ENCODE measurements around the gene CAMKK1.

The CAMKK1 gene

DNA sequence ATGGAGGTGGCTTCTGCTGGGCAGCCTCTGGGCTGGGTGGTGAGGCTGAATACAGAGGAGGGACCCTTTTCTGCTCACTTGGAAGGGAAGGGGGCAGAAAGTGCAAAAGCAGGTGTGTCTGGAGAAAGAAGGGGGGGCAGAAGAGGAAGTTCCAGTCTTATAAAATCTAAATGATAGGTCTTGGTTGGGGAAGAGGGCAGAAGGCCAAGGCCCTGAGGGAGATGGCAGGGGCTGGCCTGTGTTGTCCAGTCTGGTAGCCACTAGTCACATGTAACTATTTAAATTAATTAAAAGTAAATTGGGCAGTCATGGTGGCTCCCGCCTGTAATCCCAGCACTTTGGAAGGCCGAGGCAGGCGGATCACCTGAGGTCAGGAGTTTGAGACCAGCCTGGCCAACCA is 2.5 kb upstream of the CAMKK1 start:
- DNase-seq: no peak

DNA sequence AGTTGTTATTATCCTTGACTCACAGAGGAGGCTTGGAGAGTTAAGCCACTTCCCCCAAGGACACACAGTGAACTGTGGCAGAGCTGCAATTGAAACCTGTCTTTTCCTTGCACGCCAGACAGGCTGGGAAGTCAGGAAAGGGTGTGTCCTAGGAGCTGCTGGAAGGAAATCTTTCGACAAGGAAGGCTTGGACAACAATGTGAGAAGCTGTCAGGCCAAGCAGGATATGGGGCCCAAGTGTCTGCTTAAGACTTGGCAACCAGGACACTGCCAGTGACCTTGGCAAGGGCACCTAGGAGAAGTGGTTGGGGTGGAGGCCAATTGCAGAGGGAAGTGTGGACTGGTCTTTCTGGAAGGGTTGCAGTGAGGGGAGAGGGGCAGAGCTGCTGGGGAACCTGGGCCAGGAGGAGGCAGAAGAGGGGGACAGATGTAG is 2.1 kb upstream of the CAMKK1 start:
- DNase-seq: no peak

DNA sequence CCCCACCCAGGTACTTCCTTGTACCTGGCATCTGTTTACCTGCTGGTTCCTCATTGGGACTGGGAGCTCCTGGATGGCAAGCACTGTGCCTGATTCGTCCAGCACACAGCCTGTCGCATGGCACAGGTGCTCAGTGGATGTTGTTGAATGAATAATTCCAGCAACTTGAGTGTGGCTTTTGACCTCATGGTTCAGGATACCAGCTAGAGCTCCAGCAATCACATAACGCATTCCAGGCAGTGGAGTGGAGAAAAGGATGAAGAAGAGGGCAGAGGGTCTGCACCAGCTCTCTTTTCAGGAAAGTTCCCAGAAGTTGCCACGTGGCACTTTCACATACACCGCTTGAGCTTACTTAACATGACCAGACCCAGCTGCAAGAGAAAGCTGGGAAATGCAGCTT is 1.3 kb upstream of the CAMKK1 start:
- DNase-seq: no peak

DNA sequence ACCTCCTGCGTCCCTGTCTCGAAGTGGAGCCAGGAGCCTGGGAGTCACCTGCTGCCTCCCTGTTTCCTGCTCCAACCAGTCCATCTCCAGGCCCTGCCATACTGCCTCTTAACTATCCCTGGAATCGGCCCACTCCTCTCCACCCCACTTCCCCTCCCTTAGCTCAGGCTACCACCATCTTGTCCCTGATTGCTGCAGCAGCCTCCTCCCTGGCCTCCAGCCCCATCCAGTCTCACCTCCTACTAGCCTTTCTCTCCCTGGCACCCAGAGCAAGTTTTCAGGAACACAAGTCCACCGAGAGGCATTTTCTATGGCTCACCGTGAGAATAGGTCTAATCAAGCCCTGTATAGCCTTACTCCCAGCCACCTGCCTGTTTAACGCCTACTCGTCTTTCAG is 865 bp upstream of the CAMKK1 start:
- no peak for DNase-seq

DNA sequence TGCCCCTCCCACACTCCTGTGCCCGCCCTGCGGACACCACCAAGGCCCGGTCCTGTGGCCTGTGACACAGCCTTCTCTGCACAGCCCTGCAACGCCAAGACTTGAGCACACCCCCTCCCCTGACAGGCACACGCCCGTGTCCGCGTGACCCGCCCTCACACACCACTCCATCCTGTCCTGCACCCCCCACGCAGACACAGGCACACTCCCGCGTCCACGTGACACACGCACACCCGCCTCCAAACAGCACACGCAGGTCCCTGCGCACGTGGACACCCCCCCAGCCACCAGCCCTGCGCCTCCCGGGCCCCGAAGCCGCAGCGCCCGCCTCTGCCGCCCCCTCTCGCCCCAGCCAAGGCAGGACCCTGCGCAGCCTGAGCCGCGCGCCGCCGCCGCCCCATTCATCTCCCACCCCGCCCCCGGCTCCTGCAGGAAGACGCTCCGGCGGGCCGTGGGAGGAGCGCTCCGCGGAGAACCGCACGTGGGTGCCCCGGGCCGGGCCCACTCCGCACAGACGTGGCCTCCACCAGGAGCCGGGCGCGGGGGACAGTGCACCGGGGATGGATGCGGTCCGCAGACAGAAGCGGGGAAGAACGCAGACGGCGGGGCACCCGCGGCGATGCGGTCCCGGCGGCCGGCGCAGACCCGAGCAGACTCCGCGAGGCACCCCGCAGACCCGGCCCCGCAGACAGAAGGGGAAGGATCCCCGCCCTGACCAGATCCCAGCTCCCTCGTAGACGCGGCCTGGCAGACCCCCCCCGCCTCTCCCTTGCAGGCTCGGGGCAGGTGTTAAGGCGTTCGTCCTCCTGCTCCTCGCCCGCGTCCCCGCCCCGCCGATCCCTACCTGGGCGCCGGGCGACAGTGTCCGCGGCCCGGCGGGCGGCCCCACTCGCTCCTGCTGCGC is 506 bp downstream of the CAMKK1 start:
- DNase-seq: peak; percentile 76

DNA sequence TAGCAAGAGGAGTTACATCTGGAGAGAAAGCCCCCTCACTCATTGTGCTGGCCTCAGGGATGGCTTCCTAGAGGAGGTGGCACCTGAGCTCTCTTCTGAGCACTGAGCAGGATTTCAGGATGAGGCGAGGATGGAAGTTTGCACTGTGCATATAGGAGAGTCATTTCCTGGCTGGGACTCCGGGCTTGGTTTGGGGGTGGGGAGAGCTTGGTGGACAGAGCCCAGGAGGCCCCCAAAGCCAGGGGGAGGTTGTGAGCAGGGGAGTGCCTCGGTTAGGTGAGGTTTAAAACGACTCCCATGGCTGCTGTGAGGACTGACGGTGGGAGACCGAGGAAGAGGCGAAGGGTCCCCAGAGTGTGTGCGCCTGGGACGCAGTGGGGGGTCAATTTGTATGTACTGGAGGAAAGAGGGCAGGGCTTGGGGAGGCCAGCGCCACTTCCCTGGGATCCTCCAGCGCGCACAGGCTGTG is 1.2 kb downstream of the CAMKK1 start:
- no peak for DNase-seq

DNA sequence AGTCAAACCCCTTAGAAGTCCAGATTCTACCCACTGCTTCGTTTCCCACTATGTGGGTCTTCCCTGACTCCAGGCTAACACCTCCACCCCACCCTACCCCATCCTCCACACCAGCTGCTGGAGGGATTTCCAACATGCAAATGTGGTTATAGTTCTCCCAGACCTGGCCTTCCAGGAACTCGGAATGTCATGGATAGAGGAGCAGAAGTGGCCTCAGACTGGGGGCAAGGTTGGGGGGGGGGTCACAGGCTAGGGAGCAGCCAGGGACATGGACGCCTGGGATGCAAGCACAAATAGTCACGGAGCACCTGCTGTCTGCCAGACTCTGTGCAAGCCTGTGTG is 2.0 kb downstream of the CAMKK1 start:
- DNase-seq: no peak

DNA sequence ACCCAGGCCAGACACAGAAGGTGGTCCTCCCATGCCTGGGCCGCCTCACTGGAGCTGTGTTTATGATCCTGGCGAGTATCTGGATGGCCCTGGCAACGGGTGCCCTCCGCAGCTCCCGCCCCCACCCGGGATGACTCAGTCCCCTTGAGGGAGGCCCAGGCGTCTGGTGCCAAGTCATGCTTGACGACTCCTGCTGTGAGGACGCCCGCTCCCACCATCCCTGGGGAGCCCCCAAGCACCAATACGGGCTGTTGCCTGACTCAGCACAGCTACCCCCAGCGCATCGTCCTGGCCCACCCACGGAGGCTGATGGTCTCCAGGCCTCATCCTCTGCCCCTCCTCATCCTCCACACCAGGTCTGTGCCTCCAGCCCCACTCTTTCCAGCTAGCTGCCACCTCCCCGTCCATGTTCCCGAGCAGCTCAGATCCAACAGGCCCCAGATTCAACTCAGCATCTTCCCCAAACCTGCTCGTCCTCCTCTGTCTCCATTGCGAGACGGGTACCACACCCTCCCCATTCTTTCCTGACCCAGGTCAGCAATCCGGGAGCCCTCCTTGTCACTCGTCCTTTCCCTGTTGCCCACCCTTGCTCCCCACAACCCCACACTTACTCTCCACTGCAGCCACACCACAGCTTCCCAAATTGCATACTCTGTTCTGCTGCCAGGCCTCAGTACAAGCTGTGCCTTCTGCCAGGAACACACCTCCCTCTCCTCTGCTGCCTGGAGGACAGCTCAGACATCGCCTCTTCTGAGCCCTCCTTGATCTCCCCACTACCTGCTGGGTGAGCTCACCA is 2.6 kb downstream of the CAMKK1 start:
- no peak for DNase-seq

DNA sequence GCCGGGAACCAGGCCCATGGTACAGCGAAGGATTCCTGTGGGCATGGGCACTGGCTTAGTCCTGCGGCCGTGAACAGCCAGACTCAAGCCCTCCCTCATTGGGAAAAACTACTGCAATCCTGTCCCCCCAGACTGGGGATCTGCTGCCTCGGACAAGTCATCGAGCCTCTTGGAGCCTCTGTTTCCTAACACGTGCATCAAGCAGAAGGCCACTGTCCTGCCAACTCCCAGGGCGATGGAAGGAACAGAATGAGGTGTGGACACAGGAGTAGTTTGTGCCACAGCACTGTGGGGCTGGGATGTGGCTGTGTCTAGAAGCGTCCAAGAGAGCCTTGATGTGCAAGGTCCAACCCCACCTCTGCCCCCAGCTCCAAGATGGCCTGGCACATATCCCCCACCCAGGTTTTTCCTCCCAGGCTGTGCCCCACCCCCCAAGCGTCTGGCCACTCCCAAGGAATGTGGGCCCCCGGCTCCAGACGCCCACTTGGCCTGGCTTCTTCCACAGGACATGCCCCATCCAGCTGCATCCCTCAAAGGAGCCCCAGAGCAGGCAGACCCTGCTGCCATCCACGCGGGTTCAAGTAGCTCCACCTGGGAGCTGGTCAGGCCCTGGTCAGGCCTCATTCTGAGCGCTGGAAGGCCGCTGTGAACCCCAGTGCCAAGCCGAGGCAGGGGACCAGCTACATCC is 3.4 kb downstream of the CAMKK1 start:
- DNase-seq: no peak

DNA sequence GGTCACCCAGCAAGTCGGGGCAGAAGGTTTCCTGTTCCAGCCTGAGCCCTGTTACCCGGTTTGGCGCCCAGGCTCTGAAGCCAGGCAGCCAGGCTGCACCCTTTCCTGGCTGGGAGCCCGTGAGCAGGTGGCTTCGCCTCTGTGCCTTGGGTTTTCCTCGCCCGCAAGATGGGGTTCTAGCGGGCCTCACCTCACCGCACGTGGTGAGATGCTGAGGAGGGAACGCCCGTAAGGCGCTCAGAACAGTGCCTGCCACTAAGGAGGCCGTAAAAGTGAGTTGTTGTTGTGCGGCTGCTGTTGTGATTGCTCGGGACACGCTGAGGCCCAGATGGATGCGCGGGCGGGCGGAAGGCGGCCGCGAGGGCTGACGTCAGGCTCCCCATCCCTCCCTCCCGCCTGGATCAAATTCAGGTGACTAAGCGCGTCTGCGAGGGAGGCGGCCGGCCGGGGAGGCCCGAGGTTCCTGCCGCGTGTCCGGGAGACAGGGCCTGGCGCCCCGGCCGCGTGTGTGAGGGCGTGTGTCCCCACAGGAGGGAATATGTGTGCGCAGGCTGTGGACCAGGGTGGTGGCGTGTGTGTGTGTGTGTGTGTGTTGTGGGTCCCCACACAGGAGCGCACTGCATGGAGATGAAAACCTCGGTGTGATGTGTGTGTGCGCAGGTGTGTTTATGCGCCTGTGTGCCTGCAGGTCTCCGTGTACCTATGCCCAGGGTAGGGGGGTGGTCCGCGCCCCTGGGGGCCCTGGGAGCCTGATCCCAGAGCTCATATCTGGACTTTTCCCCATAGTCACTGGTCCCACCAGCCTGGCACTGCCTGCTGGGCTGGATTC is 4.3 kb downstream of the CAMKK1 start:
- no peak for DNase-seq

DNA sequence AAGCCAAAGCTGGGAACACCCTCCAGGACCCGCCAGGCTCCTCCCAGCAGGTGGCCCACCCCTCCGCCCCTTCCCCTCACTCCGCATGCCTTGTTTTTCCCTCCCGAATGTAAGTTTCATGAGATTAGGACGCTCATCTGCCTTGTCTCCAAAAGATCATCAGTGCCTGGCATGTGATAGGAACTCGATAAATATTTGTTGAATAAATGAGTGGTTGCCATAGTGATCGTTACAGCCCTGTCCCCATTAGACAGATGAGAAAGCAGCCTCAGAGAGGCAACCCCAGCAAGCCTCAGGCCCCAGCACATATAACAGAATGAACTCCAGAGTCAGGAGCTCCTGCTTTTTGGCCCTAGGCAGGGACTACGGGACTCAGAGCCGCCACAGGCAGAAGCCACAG is 5.0 kb downstream of the CAMKK1 start:
- DNase-seq: no peak

DNA sequence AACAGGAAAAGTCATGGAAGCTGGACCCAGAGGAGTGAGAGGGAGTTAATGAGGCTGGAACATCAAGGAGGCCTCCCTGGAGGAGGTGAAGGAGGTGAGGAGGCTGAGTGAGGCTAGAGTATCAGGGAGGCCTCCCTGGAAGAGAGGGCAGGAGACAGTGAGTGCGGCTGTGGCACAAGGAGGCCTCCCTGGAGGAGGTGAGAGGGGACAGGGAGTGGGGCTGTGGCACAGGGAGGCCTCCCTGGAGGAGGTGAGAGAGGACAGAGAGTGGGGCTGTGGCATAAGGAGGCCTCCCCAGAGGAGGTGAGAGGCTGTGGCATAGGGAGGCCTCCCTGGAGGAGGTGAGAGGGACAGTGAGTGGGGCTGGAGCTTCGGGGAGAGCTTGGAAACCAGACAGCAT is 5.5 kb downstream of the CAMKK1 start:
- no peak for DNase-seq

DNA sequence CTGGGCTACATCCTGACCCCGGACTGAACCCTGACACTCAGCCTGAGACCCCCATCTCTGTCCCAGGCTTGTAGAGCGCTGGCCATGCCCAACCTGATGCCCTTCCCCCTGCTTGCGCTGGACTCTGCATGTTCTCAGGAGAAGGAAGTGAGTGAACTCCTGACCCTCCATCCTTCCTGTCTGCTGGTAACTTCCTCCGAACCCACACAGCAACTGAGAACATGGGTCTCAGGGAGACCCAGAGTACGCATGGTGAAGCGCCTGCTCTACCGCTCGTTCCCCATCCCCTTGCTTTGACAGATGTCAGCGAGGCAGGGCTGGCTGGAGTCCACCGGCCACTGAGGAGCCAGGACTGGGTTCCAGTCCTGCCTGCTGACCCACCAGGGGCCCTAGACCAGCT is 6.1 kb downstream of the CAMKK1 start:
- no peak for DNase-seq

DNA sequence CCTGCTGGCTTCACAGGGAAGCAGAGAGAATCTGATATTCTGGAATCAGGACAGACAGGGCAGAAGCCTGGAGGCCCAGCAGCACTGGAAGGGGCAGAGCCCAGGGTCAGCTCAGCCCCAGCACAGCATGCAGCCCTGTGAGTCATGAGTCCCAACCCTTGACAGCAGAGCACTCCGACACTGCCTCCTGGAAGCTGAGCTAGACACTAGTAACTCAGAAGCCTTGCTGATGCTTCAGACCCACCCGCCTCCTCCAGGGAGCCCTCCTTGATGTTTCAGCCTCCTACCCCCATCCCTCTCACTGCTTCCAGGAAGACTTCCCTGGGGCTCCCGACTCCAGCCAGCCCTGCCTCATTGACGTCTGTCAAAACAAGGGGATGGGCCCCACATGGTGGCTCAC is 6.9 kb downstream of the CAMKK1 start:
- DNase-seq: no peak

DNA sequence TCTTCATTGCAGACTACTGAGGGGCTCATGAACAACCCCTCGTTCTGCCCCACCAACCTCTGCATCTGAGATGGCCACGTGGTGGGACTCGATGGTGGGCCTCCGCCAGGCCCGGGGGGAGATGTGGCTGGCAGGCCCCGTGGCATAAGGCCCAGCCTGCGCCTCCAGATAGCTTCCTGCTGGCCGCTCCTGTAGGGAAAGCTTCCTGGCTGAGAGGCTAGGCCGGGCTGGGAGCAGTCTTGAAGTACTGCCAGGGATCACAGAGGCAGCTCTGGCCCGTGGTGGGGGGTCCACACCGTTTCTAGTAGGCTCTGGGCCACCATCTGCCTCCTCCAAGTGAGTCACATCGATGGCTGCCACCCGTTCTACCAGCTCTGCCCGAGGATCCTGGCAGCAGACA is 7.6 kb downstream of the CAMKK1 start:
- no peak for DNase-seq

DNA sequence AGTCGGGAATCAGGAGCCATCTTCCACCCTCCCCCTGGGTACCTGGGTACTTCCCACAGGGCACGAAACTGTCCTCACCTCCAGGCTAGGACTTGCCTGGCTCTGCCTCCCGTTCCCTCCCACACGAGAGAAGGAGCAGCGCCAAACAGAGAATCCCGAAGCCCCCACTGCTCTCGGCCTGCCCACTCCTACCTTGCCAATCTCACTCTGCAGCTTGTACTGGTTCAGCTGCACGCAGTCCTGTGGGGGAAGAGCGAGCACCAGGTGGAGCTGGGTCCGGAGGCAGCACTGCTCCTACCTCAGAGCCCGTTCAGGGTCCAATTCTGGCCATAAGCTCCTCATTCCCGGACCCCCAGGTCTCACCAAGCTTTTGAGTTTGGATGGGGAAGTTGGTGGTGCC is 8.7 kb downstream of the CAMKK1 start:
- no peak for DNase-seq

DNA sequence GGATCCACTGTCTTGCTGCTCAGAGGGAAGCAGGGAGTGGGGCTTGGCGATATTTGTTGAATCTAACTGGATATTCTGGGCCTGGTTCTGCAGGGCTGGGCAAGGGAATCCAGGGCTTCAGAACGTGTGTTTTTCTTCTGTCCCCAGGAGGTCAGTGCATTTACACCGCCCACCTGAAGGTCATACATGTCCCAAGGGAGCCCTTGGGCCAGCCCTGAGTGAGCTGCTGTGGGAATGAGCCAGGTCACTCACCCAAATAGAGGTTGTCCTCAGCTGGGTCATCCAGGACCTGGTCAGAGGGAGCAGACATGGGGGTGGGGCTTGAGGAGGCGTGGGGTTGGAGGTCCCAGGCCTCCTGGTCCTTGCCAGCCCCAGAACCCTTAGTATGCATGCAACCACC is 10.6 kb downstream of the CAMKK1 start:
- DNase-seq: no peak

DNA sequence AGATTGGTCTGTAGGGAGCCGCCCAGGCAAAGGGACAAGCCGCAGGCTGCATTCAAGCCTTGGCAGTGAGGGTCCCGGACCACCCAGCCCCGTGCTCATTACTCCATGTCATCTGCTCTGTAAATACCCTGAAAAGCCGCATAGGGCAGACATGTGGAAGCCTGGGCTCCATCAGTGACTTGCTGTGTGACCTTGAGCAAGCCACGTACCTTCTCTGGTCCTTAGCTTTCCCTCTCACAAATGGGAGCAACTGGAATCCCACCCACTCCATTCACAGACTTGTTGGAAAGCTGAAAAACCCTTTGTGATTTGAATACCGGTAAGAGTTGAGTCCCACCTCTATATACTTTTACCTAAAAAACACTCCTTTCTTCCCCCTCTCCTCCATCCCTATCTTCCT is 11.9 kb downstream of the CAMKK1 start:
- DNase-seq: no peak

DNA sequence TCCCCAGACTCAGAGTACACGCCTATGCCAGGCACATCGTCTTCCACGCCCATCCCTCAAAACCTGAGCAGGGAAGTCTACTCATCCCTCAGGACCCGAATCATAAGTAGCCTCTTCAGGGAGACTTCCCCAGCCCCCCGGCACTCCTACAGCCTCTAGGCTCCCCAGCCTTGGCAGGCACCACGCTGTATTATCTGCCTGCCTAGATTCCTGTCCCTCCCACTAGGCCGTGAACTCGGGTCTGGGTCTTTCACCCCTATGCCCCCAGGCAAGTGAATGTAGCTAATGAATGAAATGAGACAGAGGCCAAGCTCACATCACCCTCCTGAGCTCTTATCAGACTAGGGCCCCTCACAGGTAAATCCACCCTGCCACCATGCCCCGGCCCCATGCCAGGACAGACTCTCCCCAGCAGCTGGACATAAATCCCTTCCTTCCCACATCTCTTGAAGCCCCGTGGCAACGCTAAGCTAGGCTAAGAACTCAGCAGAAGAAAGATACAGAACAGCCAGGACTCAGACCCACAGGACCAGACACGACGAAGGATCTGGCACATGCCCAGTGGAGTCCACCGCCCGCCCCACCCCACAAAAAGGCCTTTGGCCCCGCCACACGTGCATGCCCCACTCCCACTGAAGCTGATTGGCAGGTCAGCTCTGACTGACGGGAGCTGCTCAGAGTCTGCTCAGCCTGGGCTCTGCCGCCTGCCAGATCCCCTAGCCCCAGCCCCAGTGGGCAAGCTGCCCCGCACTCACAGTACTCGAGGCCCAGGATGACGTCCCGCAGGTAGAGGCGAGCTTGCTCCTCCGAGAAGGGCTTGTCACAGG is 13.0 kb downstream of the CAMKK1 start:
- DNase-seq: no peak

DNA sequence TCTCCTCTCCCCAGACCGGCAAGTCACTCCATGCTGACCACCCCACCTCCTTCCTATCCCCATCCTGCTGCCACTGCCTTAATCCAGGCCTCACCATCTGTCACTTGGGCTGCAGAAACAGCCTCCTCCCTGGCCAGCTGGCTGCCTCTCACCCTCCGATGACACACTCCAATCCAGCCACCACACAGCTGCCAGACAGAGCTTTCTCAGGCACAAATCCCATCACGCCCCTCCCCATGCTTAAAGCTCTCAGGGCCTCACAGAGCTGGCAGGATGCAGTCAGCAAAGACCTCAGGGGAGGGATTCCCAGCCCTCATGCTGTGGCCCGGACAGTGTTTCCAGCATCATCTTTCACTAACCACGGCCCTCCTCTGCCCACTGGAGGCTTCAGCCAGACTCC is 13.7 kb downstream of the CAMKK1 start:
- no peak for DNase-seq

DNA sequence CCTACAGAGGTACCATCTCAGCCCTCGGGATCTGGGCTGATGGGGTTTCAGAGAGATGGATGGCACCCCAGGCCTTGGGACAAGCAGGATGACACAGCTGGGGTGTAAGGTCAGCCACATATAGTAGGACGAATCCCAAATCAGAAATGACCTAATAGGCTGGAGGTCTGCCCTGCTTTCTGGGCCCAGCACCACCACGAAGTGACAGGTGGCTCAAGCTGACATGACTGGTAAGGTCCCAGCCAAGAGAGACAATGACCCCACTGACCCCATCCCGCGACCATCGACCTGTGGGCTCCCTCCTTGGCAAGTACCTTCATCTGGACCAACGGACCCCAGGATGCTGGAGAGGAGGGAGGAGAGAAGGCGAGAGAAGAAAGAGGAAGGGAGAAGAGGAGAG is 15.6 kb downstream of the CAMKK1 start:
- no peak for DNase-seq

DNA sequence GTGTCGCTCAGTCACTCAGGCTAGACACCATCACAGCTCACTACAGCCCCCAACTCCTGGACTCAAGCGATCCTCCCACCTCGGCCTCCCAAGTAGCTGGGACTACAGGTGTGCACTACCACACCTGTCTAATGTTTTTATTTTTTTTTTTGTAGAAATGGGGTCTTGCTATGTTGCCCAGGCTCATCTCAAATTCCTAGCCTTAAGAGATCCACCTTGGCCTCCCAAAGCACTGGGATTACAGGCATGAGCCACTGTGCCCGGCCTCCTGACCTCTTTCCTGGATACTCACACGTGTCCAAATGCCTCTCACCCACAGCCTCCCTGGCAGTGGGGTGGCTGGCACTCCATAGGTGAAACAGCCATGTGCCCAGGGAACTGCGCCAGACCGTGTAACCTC is 17.5 kb downstream of the CAMKK1 start:
- DNase-seq: no peak
